IPS-18c (cell line): ENCODE data around the gene CNIH4.

ENCODE experiments used
- H3K4me3 ChIP-seq: 2 replicates; pipeline ENCODE4 v1.7.0; 2013; ENCODE audit warnings: low read depth, mild to moderate bottlenecking, low read length, moderate library complexity; ENCODE audit not compliant: insufficient read depth
- H3K9me3 ChIP-seq: one replicate; pipeline ENCODE4 v1.6.1; 2013; ENCODE audit warnings: mild to moderate bottlenecking, low read length, moderate library complexity; ENCODE audit not compliant: control insufficient read depth, insufficient read depth

CNIH4 gene

DNA sequence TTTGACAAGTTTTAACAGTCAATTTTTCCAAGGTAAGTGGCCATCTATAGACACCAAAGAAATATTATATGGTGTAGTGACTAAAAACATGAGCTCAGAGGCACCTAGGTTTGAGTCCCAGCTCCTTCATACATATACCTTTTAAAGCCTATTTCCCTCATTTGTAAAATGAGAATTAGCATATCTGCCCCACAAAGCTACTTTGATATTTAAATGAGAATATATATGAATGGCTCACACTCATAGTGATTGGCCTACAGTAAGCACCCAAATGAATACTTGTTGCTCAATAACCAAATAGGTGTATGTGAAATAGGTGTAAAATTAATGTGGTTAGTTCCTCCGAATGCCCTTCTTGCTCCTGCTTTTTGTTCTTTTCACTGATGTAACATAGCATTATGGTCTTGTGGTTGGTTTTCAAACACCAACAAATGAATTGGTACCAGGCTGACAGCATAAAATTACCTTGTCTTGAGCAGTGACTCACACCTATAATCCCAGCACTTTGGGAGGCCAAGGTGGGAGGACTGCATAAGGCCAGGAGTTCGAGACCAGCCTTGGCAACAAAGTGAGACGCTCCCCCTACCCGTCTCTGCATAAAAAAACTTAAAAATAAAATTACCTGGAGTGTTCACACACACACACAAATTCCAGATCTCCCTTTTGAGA is 25.3 kb downstream of the CNIH4 start:
- Histone ChIP-seq H3K4me3 (no peak overlapping the region), H3K9me3 (no peaks in the 10 kb centered on the region)

DNA sequence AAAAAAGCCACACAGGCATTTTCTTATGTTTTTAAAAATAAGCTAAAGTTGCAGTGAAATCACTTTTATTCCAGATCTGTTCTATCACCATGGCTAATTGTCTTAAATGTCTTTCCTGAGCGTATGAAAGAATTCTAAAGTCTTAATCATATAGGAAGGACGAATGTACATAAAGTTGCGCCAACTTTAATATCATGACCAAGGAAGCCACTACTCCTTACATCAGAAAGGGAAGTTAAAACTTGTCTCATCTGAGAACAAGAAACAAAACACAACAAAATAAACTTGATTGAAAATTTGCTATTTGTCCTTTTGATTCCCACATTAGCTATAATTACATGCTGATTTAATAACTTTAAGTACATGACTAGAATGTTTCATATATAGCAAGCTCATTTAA is 26.5 kb downstream of the CNIH4 start:
- Histone ChIP-seq H3K9me3 (no peaks in the 10 kb centered on the region), H3K4me3 (no peak overlapping the region)

DNA sequence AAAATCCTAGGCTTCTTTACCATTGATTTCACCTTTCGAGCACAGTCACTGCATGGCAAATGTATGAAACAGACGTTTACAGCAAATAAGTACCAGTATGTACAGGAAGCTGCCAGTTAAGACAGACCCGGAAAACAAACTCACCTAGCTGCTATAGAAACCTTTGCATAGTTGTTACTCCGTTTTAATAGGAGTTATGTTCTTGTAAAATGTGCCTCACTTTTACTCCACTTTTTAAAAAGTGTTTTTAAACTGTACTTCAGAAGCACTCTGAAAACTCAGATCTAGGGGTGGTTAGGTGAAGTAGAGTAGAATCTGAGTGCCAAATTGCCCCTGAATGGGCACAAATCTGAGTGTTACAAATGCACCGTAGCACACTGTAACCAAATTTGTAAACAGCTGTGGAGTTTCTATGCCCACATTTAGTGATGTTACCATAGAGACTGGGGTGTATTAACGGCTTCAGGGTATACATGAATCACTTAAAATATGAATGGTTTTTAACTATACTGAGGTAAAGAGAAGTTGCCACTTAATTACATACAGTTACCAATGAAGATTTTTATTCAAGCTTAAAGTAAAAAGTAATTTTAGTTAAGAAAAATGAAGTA is 30.7 kb downstream of the CNIH4 start:
- no peaks in the 10 kb centered on the region for H3K9me3 ChIP-seq
- H3K4me3 ChIP-seq: no peak overlapping the region

DNA sequence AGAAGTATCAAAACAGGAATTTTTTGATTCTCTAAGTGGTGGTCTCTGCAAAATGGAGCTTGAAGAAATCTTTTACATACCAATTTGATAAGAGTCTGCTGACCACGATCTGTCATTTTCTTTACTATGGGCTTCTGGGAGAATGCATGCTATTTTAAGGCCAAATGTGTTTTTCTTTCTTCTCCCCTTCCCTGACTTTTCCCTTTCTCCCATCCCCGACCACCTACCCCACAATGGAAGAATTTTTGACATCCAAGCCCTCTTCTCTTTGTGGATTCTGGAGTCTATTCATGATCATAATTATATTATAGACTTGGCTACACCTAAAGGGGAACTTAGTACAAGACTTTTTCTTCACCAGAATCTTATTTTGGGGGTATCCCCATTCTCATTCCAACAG is 31.3 kb downstream of the CNIH4 start:
- no peaks in the 10 kb centered on the region for H3K9me3 ChIP-seq

GRCh38 chr1:224390517-224390916 is 33.8 kb downstream of the CNIH4 start:
- no peak overlapping the region for H3K4me3 ChIP-seq
- no peaks in the 10 kb centered on the region for H3K9me3 ChIP-seq

More for the DNA sequence above, 31.3 kb downstream of the CNIH4 start:
- no peak overlapping the region for H3K4me3 ChIP-seq

GRCh38 chr1:224392411-224393249 is 36.0 kb downstream of the CNIH4 start:
- Histone ChIP-seq H3K4me3 (no peak overlapping the region), H3K9me3 (no peaks in the 10 kb centered on the region)

- H3K9me3 ChIP-seq: no peaks in the 10 kb centered on the region
- H3K4me3 ChIP-seq: no peak overlapping the region
Measured at GRCh38 chr1:224393294-224393693, 36.6 kb downstream of the CNIH4 start.

DNA sequence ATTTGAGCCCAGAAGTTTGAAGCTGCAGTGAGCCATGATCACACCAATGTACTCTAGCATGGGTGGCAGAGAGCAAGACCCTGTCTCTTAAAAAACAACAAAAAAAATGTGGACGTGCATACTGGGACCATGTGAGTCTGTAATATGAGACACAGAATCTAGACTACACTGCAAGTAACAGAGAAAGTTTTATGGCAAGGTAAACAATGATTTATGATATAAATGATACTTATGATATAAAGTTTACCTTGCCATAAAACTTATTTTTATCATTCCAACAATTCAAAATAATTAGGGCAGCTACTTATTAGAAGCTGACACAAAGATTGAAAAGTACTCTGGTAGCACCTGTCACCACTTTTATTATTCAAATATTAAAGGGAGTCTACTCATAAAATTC is 43.2 kb downstream of the CNIH4 start:
- Histone ChIP-seq H3K9me3 (no peaks in the 10 kb centered on the region), H3K4me3 (no peak overlapping the region)

GRCh38 chr1:224402472-224403036 is 45.9 kb downstream of the CNIH4 start:
- H3K4me3 ChIP-seq: no peak overlapping the region
- H3K9me3 ChIP-seq: no peaks in the 10 kb centered on the region

- no peaks in the 10 kb centered on the region for H3K9me3 ChIP-seq
- H3K4me3 ChIP-seq: no peak overlapping the region
Measured at GRCh38 chr1:224404916-224405603, 48.4 kb downstream of the CNIH4 start.

GRCh38 chr1:224405604-224405970 is 48.9 kb downstream of the CNIH4 start:
- H3K4me3 ChIP-seq: no peak overlapping the region

GRCh38 chr1:224406216-224406615 is 49.5 kb downstream of the CNIH4 start:
- no peaks in the 10 kb centered on the region for H3K9me3 ChIP-seq
- H3K4me3 ChIP-seq: no peak overlapping the region

More at GRCh38 chr1:224405604-224405970, 48.9 kb downstream of the CNIH4 start:
- no peaks in the 10 kb centered on the region for H3K9me3 ChIP-seq

DNA sequence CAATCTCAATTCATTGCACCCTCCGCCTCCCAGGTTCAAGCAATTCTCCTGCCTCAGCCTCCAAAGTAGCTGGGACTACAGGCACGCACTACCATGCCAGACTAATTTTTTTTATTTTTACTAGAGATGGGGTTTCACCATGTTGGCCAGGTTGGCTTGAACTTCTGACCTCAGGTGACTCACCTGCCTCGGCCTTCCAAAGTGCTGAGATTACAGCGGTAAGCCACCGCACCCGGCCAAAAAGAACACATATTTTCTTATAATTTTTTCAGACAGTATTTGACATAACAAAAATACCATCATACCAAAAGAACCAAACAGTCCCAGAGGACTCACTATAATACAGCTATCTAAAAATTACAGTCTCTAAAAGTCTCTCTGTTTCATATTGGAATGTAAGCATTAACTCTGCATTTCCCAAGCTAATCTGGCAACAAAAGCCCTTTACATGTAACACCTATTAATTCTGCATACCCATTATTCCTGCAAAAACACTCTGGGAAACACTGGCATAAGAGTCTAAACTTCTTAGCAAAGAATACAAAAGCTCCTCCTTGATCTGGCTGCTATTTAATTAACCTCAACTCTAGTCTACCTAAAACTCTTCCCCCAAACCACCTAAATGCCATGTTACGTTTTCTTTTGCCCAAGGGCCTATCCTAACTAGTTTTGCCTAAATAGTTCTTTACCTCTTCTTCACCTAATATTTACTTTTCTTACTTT is 51.1 kb downstream of the CNIH4 start:
- Histone ChIP-seq H3K4me3 (no peak overlapping the region), H3K9me3 (no peaks in the 10 kb centered on the region)

DNA sequence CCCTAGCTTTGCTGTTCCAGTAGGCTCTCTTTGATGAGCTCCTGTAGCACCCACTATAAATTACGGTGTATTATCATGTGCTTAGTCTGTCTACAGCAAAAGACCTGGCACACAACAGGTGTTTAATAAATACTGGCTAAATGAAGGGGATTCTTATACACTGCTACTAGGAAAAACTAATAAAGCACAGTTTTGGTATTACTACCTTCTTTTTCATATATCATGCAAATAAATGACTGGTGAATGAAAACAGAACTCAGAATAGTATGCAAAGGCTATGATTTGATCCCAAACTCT is 51.6 kb downstream of the CNIH4 start:
- H3K9me3 ChIP-seq: no peaks in the 10 kb centered on the region
- no peak overlapping the region for H3K4me3 ChIP-seq

- H3K9me3 ChIP-seq: peaks cover 2% of the 10 kb centered on the region
- no peak overlapping the region for H3K4me3 ChIP-seq
Measured at GRCh38 chr1:224411766-224412165, 55.1 kb downstream of the CNIH4 start.

DNA sequence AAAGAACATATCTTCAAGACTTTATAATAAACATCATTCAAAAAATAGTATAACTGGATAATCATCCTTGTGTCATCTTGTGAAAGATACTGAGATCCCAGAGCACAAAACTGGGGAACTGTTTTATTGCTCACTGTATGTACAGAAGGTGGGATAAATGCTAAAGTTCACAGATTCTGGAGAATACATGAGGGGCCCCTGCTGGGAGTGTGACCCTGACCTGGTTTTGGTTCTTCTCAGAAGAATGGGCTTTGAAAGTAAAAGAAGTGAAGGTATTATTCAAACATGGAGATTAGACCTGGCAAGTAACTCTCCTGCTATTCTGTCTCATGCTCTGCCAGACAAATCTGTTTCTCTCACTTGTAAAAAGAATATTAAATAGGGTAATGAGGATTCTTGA is 63.4 kb downstream of the CNIH4 start:
- H3K4me3 ChIP-seq: no peak overlapping the region
- H3K9me3 ChIP-seq: no peaks in the 10 kb centered on the region

GRCh38 chr1:224425279-224425884 is 68.7 kb downstream of the CNIH4 start:
- H3K4me3 ChIP-seq: no peak overlapping the region
- no peaks in the 10 kb centered on the region for H3K9me3 ChIP-seq
